T-helper 22 cell (primary cell): ENCODE data around the gene SRCIN1.
"Not testable (repeated sequence)": the region's sequence is repeated elsewhere in the genome, so short reads cannot be mapped to it uniquely, and the experiment has no call there.

Experiments
- DNase-seq: peaks from one replicate; pipeline ENCODE4 v3.0.0-alpha.2; 2020; ENCODE audit warnings: low read depth

Gene SRCIN1

GRCh38 chr17:38605841-38606645 lies at the start of gene SRCIN1:
TSS of gene SRCIN1 (minus strand) at chr17:38605952. CDS start at chr17:38605705, 247 bp downstream.
- DNase-seq: no peak

- no peak for DNase-seq
Measured at GRCh38 chr17:38654411-38655398, 49.0 kb upstream of the SRCIN1 start.

- no peak for DNase-seq
Measured at GRCh38 chr17:38653679-38654078, 47.9 kb upstream of the SRCIN1 start.

GRCh38 chr17:38653230-38653629 lies 47.5 kb upstream of the SRCIN1 start:
- no peak for DNase-seq

- DNase-seq: not testable (repeated sequence)
Measured at GRCh38 chr17:38650653-38651173, 45.0 kb upstream of the SRCIN1 start.

GRCh38 chr17:38637951-38638350 lies 32.2 kb upstream of the SRCIN1 start:
- DNase-seq: no peak

GRCh38 chr17:38636054-38636453 lies 30.3 kb upstream of the SRCIN1 start:
- DNase-seq: no peak

- DNase-seq: no peak
Measured at GRCh38 chr17:38632334-38632733, 26.6 kb upstream of the SRCIN1 start.

- no peak for DNase-seq
Measured at GRCh38 chr17:38628441-38628840, 22.7 kb upstream of the SRCIN1 start.

- DNase-seq: no peak
Measured at GRCh38 chr17:38627957-38628356, 22.2 kb upstream of the SRCIN1 start.

- not testable (repeated sequence) for DNase-seq
Measured at GRCh38 chr17:38626606-38627226, 21.0 kb upstream of the SRCIN1 start.

GRCh38 chr17:38625482-38625881 lies 19.7 kb upstream of the SRCIN1 start:
- DNase-seq: no peak

GRCh38 chr17:38624782-38625355 lies 19.1 kb upstream of the SRCIN1 start:
- not testable (repeated sequence) for DNase-seq

GRCh38 chr17:38621538-38621937 lies 15.8 kb upstream of the SRCIN1 start:
- DNase-seq: no peak

- no peak for DNase-seq
Measured at GRCh38 chr17:38620551-38621277, 15.0 kb upstream of the SRCIN1 start.

- DNase-seq: no peak
Measured at GRCh38 chr17:38619937-38620550, 14.3 kb upstream of the SRCIN1 start.

GRCh38 chr17:38619451-38619795 lies 13.7 kb upstream of the SRCIN1 start:
- DNase-seq: no peak

- DNase-seq: no peak
Measured at GRCh38 chr17:38617967-38618760, 12.4 kb upstream of the SRCIN1 start.

- no peak for DNase-seq
Measured at GRCh38 chr17:38617074-38617860, 11.5 kb upstream of the SRCIN1 start.
